ENCODE measurements around the gene WDR89.
A peak's percentile ranks its signal among the peaks of the same experiment; 100 is the strongest.
"Not testable (repeated sequence)": the region's sequence is repeated elsewhere in the genome, so short reads cannot be mapped to it uniquely, and the experiment has no call there.

The WDR89 gene, protein sequence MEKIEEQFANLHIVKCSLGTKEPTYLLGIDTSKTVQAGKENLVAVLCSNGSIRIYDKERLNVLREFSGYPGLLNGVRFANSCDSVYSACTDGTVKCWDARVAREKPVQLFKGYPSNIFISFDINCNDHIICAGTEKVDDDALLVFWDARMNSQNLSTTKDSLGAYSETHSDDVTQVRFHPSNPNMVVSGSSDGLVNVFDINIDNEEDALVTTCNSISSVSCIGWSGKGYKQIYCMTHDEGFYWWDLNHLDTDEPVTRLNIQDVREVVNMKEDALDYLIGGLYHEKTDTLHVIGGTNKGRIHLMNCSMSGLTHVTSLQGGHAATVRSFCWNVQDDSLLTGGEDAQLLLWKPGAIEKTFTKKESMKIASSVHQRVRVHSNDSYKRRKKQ

DNA sequence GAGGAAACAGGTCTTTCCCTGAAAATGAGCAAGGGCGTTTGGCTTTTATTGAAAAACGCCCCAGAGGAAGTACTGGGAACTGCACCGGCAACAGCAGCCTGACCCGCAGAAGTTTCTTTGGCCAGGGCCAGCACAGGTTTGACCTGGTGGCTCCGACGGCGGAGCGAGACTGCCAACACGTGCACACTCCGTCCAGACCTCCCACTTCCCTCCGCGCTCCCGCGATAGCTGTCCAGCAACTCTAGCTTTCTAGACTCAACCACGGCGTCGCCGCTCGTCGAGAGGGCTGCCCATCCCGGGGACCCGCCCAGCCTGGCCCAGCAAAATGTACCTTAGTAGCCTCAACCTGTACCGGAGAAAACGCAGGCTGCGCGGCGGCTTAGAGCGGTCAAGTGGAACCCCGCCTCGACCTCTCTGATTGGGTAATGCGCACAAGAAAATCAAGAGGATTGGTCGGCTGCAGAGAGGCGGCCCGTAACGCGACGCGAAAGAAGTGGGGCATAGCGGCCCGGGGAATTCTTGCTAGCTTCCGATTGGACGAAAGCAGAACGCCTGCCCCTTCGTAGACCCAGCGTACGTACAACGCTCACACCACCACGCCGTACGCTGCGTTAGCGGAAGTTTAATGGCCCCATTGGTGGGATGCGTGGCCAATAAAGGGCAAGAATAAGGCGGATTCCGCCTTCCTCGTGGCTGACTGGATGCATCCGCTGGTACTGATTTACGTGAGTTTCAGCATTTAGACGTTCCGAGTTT lies at the start of gene WDR89:
WDR89 (minus strand) TSS at position 399 of the 756 bp plus-strand sequence. CDS start 41,929 bp downstream, outside the sequence.
- DNase-seq = peak; percentile 96

DNA sequence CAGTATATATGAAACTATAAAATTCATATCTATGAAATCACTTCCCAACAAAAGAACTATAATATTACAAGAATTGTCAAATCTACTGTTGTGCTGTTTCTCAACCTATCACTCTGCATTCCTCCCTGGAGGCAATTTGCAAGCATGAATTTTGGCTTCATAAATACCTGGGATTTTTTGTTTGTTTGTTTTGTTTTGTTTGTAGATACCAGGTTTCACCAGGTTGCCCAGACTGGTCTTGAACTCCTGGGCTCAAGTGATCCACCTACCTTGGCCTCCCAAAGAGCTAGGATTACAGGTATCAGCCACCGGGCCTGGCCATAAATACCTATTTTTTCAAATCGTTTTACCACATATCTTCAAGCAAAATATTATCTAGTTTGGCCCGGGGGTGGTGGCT lies 47.5 kb upstream of the WDR89 start:
- no peak for DNase-seq

DNA sequence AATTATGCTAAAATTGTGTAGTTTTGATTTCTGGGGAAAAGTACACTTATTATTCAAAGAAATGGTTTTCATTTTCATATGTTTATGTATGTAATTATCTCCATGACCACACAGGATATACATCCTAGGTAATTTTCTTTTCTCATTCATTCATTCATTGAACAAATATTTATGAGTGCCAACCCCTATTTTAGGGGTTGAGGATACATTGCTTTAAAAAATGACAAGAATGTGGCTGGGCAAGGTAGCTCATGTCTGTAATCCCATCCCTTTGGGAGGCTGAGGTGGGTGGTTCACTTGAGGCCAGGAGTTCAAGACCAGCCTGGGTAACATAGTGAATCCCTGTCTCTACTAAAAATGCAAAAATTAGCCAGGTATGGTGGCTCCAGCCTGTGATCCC lies 45.3 kb upstream of the WDR89 start:
- DNase-seq = no peak

DNA sequence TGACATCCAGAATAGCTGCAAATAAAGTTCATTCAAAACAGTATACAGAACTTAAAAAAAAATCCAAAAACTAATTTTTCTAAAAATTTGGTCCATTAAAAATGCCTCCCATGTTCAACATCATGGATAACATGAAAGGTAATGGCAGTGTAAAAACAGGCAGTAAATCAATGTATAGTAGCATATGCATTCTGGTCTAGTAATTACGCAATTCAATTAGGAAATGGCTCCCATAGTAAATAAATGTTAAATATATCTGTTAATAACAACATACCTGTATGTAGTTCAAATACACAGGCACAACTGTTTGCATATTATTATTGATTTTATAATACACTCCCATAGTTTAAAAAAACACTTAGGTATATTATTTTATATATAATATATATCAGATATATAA lies 43.7 kb upstream of the WDR89 start:
- DNase-seq = no peak

DNA sequence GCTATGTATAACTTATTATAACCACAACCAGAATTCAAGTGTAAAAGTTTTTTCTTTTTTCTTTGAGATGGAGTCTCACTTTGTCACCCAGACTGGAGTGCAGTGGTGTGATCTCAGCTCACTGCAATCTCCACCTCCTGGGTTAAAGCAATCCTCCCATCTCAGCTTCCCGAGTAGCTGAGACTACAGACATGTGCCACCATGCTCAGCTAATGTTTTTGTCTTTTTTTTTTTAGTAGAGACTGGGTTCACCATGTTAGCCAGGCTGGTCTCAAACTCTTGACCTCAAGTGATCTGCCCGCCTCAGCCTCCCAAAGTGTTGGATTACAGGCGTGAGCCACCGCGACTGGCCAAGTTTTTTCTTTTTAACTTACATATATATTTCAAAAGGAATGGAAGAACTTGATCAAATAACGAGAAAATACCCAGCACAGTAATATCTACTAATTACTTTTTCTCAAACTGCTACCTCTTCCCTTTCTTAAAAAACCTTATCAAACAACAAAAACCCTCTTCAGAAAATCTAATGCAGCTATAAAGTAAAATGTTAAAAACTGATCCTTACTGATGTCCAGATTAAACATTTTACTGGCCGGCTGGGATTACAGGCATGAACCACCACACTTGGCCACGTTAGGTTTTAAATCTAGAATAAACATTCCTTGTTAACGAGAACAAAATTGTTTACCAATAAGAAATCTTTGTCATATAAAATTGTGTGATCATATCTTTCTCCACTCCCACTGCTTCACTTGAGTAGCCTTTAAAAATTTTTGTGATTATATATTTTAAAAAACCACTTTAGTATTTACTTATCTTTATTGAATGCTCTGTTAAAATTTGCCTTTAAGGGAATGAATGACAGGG lies 41.3 kb upstream of the WDR89 start:
- no peak for DNase-seq

DNA sequence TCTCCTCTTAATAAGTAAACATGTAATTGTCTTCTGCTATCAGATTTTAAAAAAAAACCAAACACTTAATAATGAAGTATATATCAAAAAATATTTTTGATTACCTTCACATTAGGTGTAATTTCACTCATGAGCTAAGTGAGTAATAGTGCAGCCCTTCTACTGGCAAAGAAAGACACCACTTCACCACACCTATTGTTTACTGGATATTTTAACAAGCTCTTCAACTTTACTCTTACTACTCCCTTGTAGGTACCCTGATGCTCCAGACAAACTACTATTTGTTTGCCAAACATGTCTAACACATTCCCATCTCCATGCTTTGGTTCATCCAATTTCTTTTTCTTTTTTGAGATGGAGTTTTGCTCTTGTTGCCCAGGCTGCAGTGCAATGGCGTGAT lies 36.9 kb upstream of the WDR89 start:
- DNase-seq = no peak

DNA sequence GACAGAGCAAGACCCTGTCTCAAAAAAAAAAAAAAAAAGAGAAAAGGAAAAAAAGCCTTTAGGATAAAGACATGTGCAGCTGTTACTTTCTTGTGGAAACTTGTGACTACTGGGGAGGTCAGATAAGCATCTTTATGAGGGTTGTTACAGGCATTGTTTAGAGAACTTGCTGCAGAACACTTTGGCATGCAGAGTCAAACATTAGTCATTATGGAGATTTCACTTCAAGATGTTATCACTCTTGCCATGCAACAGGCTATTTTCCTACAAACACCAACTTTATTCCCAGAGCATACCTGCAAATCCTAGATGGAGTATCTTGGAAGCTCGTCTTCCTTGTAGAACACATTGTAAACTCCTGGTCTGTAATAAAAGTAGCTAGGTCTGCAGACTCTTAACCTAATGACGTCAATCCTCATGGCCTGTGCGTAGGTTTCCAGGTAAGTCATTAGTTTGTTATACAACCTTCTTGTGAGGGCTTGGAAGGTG lies 36.3 kb upstream of the WDR89 start:
- DNase-seq = no peak

DNA sequence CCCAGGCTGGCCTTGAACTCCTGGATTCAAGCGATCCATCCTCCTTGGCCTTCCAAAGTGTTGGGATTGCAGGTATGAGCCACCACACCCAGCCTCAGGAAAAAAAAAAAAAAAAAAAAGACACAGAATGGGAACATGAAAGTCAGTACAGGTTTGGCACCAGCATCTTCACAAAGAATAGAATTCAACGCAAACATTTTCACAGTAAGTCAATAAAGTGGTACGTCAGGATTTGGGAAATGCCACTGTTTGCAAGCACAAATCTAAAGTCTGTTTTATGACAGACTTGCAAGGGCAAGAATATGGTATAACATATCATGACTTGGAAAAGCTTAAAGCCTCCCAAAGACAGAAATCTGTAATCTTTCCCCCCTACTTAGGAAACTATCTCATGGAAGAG lies 34.9 kb upstream of the WDR89 start:
- DNase-seq = no peak

DNA sequence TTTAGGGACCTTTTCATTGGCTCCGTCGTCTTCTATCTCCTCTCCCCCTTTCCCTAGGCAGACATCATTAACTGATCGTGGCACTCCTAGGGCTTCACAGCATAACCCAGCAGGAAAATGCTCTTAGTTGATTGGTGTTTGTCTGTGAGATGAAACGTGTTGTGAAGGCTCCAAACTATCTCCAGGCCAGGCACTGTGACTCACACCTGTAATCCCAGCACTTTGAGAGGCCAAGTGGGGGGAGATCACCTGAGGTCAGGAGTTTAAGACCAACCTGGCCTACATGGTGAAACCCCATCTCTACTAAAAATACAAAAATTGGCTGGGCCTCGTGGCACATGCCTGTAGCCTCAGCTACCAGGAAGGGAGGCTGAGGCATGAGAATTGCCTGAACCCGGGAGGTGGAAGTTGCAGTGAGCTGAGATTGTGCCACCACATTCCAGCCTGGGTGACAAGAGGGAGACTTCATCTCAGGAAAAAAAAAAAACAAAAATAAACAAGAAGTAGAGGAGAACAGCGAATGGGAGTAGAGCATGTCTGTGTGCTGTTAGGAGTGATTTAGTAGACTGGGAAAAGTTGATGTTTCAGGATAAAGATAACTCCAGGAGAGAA lies 32.3 kb upstream of the WDR89 start:
- no peak for DNase-seq

DNA sequence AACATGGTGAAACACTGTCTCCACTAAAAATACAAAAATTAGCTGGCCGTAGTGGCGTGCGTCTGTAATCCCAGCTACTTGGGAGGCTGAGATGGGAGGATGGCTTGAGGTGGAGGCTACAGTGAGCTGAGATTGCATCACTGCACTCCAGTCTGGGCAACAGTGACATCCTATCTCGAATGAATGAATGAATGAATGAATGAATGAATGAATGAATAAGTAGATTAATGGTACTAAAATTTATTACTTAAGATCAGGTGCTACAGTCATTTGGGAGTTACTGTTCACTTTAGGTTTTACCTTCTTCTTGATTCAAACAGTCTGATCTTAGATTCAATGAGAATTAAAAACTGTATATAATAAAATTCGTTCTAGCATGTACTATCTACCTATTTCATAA lies 31.6 kb upstream of the WDR89 start:
- no peak for DNase-seq

DNA sequence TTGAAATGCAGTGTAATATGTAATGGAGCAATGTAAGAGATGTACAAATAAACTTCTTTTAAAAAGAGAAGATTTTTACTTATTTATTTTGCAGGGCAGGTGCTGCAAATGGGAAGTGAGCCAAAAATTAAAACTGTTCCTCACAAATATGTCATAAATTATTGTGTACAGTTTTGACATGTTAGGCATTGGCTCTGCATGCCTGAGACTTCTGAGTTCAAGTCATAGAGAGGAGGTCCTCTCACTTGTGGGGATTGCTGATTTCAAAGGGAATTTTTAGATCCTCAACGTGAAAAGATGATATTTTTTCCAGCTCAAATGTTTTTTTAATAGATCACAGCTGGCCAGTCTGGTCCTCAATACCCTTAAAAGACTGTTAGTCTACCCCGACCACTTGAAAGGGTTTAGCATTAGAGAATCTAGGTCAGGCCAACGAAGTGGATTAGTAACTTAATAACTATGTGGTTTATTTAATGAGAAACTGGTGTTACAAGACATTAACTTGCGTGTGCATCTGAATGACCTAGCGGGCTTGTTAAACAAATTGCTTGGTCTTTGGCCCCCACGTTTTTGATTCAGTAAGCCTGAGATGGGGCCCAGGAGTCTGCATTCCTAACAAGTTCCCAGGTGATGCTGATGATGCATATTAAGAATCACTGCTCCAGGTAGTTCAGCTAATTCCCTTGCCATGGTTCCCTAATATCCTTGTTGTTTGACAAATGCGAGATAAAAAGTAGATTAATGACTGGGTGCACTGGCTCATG lies 30.9 kb upstream of the WDR89 start:
- no peak for DNase-seq

DNA sequence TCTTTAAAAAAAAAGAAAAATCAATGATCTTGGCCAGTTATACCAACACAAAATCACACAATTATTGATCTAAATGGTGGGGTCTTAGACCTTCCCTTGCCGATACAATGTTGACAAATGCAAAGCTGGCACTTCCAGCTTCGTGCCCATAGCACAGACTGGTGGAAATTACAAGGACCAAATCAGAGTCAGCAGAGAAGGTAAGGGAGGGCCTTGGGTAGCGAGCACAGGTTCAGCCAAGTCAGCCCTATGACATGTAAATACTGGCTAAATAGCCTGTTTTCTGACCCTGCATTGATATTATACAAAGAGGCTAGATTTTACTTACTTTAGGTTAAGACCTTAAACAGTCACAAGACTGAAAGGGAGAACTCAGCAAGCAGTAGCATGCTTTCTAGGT lies 30.3 kb upstream of the WDR89 start:
- no peak for DNase-seq

DNA sequence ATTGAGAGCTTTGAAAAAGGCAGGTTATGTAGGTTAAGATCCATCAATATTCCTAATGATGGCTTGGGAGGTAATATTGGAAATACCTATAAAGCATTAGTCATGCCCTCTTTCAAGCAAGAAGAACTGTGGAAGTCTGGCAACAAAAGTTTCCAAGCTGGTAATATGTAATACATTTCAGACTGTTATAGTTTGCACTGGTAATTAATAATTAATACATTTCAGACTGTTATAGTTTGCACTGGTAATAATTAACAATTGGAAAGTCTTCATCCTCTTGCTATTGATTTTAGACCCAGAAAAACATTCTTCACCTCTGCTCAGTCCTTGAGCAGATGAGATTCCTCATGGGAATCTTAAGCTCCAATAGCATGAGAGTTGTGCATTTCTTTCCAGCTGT lies 29.0 kb upstream of the WDR89 start:
- DNase-seq = no peak

DNA sequence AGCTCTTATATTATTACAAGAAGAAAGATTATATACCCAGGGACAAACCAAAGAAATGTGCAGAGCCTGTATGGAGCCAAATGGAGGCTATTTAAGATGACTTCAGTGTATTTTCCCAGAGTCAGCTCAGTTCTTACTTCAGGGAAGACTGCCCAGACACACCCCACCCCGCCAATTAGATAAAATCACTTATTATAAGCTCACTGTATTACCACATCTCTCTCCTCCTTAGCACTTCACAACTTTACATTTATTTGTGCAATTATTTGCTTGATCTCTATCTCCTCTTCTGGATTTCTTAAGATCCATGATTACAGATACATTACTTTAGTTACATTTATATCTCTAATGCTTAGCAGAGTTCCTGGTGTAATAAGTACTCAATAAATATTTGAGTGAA lies 24.7 kb upstream of the WDR89 start:
- DNase-seq = no peak

DNA sequence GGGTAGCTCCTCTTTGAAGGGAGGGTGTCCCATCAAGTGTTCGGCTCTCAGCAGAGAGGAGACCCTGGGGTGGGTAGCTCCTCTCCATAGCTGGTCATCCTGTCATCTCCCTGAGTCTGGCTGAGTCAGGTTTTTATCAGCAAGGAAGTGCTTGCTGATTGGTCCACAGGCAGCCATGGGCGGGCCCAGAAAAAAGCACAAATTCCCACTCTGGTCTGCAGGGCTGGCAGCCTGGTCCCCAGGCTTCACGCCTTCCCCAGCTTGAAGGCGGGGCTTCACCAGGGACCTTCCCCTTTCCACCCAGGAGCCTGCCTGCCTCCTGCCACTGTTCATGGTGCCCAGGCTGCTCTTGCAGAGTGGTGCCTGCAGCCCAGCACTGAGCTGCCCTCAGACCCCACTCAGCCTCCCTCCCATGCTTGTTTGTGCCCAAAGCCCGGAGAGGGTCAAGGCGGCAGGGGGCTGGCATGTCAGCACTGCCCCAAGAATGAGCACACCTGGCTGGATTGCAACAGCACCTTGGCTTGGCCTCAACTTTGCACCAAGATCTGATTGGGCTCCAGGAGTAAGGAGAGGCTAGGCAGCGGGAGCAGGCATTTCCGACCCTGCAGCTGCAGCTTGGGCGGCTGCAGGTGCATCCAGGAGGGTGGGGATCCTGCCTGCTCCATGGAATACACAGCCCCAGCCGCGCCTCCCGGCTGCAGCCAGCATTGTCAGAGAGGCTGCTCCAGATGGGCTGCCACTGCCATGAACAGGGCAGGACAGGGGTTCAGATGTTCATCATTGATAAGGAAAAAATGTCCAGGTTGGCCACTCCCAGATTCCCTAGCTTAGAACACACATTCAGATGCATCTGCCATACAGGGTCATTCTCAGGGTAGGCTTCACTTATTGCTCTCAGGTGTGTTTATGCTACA lies 22.0 kb upstream of the WDR89 start:
- DNase-seq = no peak

DNA sequence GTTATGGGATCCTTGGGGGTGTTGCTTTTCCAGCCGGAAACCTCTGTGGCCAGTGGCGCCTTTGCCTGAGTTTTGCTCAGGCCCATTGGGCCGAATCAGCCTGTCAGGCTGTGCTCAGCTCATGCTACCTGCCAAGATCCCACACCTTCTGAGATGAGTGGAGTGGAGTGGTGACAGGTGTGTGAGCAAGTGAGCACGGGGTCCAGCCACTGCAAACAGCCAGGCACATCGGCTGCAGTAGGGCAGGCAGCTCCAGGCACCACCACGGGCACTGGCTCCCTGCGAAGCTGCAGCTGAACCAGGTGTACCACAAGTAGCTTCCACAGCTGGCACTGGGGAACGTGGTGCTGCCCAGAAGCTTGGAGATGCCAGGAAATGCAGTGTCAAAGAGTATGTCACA lies 21.1 kb upstream of the WDR89 start:
- no peak for DNase-seq

DNA sequence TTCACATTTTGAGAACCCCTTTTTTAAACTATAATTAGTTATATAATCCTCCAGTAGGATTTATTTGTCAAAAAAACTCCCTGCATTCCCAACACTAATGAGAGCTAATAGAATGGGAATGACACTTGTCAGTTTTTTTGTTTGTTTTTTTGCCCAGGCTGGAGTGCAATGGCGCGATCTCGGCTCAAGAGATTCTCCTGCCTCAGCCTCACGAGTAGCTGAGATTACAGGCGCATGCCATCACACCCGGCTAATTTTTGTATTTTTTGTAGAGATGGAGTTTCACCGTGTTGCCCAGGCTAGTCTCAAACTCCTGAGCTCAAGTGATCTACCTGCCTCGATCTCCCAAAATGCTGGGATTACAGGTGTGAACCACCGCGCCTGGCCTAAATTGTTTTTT lies 20.2 kb upstream of the WDR89 start:
- DNase-seq = not testable (repeated sequence)

DNA sequence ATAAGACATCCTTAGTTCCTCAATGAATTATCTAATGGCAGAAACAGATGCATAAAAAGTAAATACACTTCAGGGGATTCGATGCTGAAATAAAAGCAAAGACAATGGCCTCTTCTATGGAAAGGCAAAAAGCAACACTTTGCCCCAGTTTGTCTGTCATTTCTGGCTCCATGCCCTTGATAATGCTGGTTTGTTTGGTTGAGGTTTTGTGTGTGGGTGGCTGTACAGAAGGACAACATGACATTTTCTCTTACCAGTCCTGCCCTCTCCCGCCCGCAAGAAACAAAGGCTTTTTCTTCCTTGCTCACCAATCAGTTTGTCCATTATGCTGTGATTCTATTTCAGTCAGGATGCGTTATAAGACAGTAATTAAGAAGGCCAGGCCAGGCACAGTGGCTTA lies 18.1 kb upstream of the WDR89 start:
- DNase-seq = no peak

DNA sequence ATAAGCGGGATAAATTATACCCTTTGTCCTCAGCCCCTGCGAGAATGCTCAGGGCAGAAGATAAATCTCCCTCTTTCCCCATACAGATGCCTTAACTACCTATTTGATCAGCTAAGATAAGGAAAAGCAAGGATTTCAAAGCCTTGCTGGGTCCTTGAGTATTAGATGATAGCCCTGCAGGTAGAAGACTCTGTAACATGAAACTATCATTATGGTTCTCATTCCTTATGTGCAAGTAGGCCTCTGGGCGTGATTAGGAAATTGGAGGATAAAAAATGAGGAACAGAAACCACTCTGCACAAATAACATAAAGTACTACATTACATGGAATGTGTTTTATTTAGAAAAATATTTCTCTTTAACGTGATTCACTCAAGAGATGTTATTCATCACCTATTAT lies 14.5 kb upstream of the WDR89 start:
- no peak for DNase-seq

DNA sequence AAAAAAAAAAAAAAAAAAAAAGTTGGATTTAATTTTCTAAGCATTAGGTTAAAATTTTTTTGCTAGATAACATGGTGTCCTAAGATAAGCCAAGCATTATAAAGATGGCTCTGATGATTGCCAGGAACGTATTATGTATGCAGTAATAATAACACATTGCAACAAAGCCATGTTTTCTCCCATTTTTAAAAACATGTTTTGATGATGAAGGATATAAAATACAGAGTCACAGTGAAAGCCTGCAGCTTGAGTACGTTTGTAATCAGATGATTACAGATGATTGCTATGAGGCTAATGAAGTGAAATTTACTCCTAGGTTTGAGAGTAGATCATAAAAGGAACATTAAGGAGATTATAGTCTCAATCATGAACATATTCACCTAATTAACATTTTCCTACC lies 13.3 kb upstream of the WDR89 start:
- no peak for DNase-seq

DNA sequence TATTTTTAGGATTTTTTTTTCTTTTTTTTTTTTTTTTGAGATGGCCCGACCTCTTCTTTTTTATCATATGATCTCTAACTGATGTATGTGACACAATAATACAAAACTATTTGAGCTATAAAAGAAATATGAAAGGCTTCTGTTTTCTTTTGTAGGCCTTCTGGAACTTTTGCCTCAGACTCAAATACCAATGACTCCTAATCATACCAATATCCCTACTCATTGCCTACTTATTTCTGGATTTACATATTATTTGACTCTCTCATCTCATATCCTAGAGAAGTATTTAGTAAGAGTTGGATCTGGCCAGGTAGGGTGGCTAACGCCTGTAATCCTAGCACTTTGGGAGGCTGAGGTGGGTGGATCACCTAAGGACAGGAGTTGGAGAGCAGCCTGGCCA lies 12.7 kb upstream of the WDR89 start:
- no peak for DNase-seq

All from cerebellar nuclear complex (tissue), 1 donor.